ENCODE results near the gene GET4. TPM values are rescaled to one million over a fixed set of nuclear protein-coding genes. Genes with fewer than 3 reads are reported as not detected.
"Not testable (repeated sequence)": the region's sequence is repeated elsewhere in the genome, so short reads cannot be mapped to it uniquely, and the experiment has no call there.

GET4 gene
- total and polyA plus RNA-seq, 2 of the 13 experiments (the other 11 are each of a cell fraction or from before 2014, with no cell fraction given): 28.2 to 35.2 TPM

DNA sequence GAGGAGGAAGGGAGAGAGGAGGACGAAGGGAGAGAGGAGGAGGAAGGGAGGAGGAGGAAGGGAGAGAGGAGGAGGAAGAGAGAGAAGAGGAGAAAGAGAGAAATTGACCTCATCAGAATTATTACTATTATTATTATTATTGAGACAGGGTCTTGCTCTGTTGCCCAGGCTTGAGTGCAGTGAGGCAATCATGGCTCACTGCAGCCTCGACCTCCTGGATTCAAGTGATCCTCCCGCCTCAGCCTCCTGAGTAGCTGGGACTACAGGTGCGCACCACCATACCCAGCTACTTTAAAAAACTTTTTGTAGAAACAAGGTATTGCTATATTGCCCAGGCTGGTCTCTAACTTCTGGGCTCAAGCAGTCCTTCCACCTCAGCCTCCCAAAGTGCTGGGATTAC, 67.4 kb downstream of the GET4 start:
- H3K36me3 ChIP-seq (replicated peaks in 1 of 2; ENCODE audit: control insufficient read depth in 1 of 2, insufficient read depth in 2 of 2, low read length in 2 of 2); H3K27ac ChIP-seq (ENCODE audit: extremely low read length, insufficient read depth, low read length); H3K27me3 ChIP-seq (ENCODE audit: control insufficient read depth in 1 of 2, insufficient read depth in 2 of 2, low read length in 2 of 2); FAIRE-seq; H3K4me3 ChIP-seq (replicated peaks in 1 of 3; ENCODE audit: insufficient read depth in 1 of 3, low read depth in 2 of 3, low read length in 3 of 3); in situ Hi-C loops (cut with HindIII; ENCODE audit: extremely low pct_ligation_motif_present, low pct_unique_long_range_greater_than_20kb); H3K4me2 ChIP-seq (ENCODE audit: low read depth, low read length); H4K20me1 ChIP-seq (ENCODE audit: insufficient read depth, low read length); H3K9ac ChIP-seq (ENCODE audit: insufficient read depth, low read depth, low read length); POLR2A ChIA-PET; H3K79me2 ChIP-seq (ENCODE audit: insufficient read depth, low read length); DNase-seq (ENCODE audit: low spot score); H2AFZ ChIP-seq (ENCODE audit: low read length); CTCF ChIA-PET (ENCODE audit: low intra/inter-chr PET ratio, low total read pairs); intact Hi-C loops (cut with micrococcal nuclease; ENCODE audit: unreplicated experiment); H3K9me3 ChIP-seq (ENCODE audit: low read length); ATAC-seq; BruUV-seq (replicated peaks): not testable (repeated sequence)
- 95% methylated on average over 2 of the region's 4 CpGs for WGBS (ENCODE audit: low lambda C conversion rate)
- H3K4me1 ChIP-seq (ENCODE audit: insufficient read depth, low read length): peaks cover 31% of the 10 kb centered on the region

- Histone ChIP-seq H3K27ac (ENCODE audit: extremely low read length, insufficient read depth, low read length) (no peak overlapping the region), H3K4me1 (ENCODE audit: insufficient read depth, low read length) (peaks cover 31% of the 10 kb centered on the region), H3K4me2 (ENCODE audit: low read depth, low read length) (no peak overlapping the region), H3K36me3 (replicated peaks in 1 of 2; ENCODE audit: control insufficient read depth in 1 of 2, insufficient read depth in 2 of 2, low read length in 2 of 2) (no peaks in the 10 kb centered on the region; a peak in 1 of 5 replicates), H3K79me2 (ENCODE audit: insufficient read depth, low read length) (no peaks in the 10 kb centered on the region), H4K20me1 (ENCODE audit: insufficient read depth, low read length) (no peaks in the 10 kb centered on the region), H3K27me3 (ENCODE audit: control insufficient read depth in 1 of 2, insufficient read depth in 2 of 2, low read length in 2 of 2) (no peaks in the 10 kb centered on the region), H3K4me3 (replicated peaks in 1 of 3; ENCODE audit: insufficient read depth in 1 of 3, low read depth in 2 of 3, low read length in 3 of 3) (no peak overlapping the region), H2AFZ (ENCODE audit: low read length) (no peak overlapping the region), H3K9ac (ENCODE audit: insufficient read depth, low read depth, low read length) (no peak overlapping the region), H3K9me3 (ENCODE audit: low read length) (no peaks in the 10 kb centered on the region)
- ChIA-PET CTCF (ENCODE audit: low intra/inter-chr PET ratio, low total read pairs) (no interaction called here), POLR2A (no interaction called here)
- 90% methylated on average over 5 of the region's 5 CpGs for WGBS (ENCODE audit: low lambda C conversion rate)
- DNase-seq (ENCODE audit: low spot score): no peak
- no peak for ATAC-seq
- TF ChIP-seq MAF1 (CRISPR knock-in tag; IDR thresholded peaks at IDR 0.05; ENCODE audit: borderline replicate concordance) (no peak), MAFG (CRISPR knock-in tag; IDR thresholded peaks at IDR 0.05) (no peak), ZBTB42 (CRISPR knock-in tag; IDR thresholded peaks at IDR 0.05) (no peak)
- FAIRE-seq: no peak
- intact Hi-C loops (cut with micrococcal nuclease; ENCODE audit: unreplicated experiment) (no loop called here), in situ Hi-C loops (cut with HindIII; ENCODE audit: extremely low pct_ligation_motif_present, low pct_unique_long_range_greater_than_20kb) (no loop called here)
- no TSS peak for BruUV-seq (replicated peaks)
Measured at GRCh38 chr7:944744-945143, 68.4 kb downstream of the GET4 start.

Measured in HepG2 (cell line).